Activated CD4-positive, alpha-beta T cell treated with anti-CD3 and anti-CD28 coated beads, Interleukin-2, amount 50 U/mL, for 16 hours (primary cell): ENCODE results near the gene TESMIN.

ENCODE experiments used
- DNase-seq: peaks from one replicate; pipeline ENCODE4 v3.0.0-alpha.2; 2020

Gene TESMIN

DNA sequence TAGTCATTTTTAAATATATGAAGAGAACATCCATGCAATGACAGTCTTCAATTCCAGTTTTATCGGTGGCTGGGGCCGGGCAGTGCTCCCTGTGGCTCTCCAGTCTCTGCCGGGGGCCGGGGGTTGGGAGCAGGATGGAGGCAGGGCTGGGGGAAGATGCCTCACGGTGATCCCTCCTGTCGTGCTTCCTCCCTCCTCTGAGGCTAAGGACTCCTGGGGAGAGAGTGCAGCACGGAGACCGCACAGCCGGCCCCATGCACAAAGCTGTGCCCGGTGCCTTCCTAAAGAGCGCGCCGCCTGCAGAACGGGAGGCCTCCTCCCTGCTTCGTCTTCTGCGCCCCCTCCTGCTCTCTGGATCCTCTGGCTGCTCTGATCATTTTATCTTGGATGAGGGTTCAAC, 46.4 kb downstream of the TESMIN start:
- no peak for DNase-seq

DNA sequence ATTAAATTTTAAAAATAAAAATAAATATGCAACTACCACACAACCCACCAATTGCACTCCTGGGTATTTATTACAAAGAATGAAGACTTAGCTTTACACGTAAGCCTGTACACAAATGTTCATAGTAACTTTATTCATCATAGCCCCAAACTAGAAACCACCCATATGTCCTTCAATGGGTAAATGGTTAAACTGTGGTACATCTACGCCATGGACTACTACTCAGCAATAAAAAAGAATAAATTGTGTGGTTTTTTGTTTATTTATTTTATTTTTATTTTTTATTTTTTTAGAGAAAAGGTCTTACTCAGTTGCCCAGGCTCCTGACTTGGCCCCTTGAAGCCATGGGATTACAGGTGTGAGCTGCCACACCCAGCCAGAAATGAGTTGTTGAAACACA, 52.3 kb downstream of the TESMIN start:
- DNase-seq: no peak

DNA sequence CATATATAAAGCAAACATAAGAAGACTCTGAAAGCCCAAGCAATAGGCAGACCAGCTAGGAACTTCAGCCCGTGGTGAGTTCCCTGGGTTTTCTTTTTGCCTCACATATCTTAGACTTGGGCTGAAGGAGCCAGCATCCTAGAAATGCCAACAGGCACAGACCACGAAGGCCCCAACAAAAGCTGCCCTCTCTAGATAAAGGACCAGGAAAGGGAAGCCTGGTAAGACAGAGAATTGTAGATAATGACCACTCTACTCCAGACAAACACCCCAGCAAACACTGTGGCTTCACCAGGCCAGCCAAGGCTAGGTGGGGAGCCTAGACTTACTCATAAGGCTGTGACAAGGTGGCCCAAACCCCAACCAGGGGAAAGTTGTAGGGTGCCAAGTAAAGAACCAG, 55.8 kb downstream of the TESMIN start:
- DNase-seq: no peak

DNA sequence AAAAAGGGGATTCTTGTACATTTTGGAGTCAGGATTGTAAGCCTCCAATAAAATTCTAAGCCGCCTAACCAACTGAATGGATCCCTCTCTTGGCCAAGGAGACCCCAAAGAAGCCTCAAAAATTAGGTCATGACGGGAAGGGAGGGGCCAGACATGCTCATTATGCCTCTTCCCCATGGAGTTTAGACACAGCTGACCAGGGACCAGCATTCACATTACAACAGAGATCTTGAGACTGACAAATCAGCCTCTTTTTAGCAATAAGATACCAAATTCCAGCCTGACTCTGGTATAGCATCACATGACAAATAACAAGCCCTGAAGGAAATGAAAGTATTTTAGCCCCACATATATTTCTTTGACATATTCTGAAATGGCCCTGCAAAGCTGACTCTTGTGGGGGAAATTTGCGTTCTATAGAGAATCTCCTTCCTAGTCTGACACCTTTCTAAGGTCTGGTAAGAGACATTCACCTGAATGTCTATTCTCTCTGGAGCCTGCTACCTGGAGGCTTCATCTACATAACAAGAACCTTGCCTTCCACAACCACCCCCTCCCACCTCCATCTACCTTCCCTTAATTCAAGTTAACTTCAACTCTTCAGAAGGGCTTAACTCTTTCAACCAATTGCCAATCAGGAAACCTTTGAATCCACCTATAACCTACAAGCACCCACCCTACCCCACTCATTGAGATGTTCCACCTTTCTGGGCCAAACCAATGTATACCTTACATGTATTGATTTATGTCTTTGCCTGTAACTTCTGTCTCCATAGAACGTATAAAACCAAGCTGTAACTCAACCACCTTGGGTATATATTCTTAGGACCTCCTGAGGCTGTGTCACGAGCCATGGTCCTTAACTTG, 56.7 kb downstream of the TESMIN start:
- DNase-seq: no peak

DNA sequence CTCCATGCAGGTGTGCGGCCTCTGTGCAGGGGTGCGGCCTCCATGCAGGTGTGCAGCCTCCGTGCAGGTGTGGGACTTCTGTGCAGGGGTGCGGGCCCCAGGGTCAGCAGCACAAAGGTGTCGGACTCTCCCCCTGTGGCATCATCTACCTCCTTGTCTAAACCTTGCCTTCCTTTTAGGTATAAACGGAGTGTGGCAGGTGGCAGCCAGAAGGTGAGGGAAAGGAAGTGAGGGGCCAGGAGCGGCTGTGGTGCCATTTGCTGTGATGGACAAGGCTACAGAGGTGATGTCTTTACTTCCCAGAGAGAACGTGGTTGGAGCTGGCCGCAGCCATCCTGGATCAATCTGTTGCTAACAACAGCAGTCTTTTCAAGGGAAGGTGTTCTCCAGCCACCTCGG, 57.8 kb downstream of the TESMIN start:
- no peak for DNase-seq

DNA sequence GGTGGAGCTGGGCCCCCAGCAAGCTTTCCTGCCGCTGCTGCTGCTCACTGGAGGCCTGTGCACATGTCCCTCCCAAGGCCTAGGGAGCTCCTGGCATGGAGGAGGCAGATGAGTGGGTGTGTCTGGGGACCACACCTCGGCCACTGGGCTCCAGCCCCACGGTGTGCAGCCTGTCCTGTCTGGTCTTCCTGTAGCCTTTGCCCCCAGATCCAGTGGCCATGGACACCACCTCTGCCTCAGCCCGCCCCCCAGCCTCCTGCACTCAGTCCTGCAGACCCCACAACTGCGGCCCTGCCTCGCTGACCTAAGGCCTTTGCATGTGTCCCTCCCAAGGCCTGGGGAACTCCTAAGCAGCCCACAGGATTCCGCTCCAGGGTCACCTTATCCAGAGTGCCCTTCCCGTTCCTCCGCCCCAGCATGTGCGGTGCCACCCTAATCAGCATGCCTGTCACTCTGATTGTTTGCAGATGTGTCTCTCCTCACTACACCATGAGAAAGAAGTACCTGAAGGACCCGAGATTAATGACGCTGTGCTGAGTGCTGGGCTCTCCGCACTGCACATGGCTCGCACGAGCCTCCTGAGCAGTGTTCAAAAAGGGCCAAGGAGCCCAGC, 58.3 kb downstream of the TESMIN start:
- DNase-seq: no peak

DNA sequence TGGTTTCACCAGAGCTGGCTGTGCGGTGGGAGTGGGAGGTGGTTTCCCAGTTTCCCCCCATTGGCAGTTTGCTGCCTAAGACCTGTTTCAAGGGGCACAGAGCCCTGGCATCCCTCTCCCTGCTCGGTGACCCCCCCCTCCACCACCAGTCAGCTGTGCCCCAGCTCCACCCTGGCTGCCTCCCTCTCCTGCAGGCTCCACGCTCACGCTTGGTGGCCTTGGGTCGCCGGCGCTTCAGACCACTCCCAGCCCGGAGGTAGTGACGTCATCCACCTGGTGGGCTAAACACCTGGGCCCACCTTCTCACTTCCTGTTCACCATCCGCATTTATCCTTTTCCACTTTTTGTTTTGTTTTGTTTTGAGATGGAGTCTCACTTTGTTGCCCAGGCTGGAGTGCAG, 59.2 kb downstream of the TESMIN start:
- DNase-seq: no peak

DNA sequence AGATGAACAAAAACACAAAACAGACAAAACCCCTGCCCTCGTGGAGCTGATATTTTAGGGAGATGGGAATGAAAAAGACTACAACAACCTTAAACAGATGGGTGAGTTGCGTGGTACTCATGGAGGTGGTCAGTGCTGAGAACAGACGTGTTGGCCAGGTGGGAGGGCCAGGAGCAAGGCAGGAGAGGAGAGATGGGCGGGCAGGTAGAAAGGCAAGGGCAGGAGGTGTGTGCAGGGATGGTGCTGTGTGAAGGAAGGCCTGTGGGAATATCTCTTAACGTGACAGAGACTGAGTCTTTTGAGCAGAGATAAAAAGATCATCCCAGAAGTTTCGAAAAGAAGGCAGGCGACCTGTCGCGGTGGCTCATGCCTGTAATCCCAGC, 59.9 kb downstream of the TESMIN start:
- no peak for DNase-seq

DNA sequence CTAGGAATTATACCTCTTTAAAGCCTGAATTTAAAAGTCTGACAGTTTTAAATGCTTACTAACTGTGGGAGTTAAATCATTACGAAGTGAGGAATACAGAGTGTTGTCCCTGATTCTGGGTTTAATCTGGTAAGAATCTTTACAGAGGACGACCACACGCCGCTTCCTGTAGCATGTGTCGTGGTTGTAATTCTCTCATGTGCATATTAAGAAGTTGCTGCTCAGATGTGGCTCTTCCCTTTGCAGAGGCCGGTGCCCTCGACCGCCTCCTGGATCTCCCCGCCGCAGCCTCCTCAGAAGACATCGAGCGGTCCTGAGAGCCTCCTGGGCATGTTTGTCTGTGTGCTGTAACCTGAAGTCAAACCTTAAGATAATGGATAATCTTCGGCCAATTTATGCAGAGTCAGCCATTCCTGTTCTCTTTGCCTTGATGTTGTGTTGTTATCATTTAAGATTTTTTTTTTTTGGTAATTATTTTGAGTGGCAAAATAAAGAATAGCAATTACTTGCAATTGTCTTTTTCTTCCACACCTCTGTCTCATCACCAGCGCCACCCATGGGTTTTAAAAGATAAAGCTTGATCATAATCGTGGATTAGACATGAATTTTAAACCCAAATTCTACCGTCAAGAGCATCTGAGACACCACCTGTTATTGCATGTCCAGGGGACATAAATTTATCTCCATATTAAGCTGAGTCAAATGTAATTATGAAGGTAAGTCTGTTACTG, 60.5 kb downstream of the TESMIN start:
- peak; percentile 30 for DNase-seq

DNA sequence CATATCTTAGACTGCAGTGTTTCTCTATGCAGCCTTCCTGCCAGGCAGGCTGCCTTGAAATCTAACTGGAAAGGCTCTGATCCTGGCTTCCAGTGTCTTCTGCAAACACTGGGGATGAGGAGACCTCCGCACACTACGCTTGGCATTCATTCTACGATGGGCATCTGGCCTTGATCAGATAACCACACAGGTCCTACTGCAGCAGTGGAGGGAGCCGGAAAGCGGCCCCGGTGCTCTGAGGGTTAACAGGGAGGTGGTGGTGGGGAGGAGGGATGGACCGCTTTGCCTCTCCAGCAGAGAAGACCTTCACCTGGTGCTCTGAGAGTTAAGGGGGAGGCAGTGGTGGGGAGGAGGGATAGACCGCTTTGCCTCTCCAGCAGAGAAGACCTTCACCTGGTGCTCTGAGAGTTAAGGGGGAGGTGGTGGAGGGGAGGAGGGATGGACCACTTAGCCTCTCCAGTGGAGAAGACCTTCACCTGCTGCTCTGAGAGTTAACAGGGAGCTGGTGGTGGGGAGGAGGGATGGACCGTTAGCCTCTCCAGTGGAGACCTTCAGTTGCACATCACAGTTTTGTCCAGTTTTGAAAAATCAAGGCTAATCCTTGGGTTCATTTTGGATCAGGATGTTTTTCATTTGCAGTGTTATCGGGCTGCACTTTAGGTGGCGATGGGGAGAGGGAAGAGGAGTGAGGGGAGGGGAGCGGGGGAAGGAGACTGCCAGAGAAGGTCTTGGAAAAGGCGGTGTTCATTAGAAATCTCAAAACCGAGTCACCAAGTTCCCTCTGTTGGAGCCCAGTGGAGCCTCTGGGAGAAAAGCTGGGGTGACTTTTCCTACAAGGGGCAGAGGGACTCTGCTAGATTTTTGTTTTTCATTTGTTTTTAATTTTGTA, 61.3 kb downstream of the TESMIN start:
- DNase-seq: no peak

DNA sequence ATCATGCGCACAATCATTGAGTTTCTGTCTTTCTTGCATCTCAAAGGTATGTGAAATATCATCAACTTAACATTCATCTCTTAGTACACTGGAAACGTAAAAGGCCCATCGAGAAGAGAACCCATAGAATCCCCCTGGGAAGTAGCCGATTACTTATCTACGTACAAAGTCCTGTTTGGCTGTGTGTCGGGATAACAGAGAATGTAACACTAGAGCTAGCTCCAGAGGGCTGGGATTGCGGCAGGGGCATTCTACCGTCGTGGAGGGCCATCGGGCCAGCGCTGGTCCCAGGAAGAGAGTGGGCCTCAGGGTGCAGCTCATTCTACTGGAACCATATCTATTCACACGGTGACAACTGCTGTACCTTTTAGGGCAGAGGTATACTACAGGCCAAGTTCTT, 62.4 kb downstream of the TESMIN start:
- no peak for DNase-seq

DNA sequence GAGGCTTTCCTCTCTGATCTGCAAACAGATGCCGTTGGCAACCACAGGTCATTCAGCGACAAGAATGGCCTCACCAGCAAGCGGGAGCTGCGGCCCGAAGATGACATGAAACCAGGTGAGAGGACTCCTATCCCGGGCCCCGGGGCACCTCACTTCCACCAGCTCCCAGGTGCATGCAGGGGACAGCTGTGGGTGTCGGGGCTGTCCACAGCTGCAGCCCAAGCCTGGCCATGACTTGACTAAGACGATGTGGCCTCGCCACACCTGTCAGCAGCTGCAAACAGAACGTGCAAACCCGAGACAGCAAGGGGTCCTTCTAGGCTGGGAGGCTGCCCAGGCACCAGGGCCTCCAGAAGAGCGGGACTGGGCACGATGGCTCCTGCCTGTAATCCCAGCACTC, 63.3 kb downstream of the TESMIN start:
- DNase-seq: no peak

DNA sequence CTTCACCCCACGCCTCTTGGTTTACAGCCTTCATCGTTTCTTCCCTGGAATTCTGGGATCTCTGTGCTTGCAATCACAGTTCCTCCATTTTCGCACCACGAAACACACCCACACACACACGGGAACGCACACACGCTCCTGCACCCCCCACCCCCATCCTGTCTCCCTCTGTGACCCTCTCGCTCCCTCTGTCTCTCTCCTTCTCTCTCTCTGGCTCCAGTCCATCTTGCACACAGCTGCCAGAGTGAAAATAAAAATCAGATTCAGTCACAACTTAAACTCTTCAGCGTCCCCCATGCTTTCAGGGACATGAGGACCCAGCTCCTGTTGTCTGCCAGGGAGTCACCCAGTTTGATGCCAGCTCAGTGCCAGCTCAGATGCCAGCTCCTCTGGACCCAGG, 64.0 kb downstream of the TESMIN start:
- no peak for DNase-seq

DNA sequence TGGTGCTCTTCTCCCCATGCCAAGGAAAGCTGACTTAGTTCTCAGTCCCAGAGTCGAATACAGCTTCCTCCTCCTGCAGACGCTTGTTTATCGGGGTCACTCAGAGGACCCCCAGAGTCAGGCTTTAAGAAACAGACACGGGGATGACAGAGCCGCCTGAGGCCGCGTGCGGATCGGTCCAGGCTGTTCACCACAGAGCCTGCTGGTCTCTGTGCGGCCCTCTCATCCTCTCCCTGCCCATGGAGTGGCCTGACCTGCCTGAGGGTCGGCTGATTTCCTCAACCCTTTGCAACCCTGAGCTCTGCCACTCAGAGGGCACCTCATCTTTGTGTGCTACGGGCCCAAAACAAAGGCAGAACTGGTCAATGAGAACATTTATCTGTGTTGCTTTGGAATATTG, 64.8 kb downstream of the TESMIN start:
- no peak for DNase-seq

DNA sequence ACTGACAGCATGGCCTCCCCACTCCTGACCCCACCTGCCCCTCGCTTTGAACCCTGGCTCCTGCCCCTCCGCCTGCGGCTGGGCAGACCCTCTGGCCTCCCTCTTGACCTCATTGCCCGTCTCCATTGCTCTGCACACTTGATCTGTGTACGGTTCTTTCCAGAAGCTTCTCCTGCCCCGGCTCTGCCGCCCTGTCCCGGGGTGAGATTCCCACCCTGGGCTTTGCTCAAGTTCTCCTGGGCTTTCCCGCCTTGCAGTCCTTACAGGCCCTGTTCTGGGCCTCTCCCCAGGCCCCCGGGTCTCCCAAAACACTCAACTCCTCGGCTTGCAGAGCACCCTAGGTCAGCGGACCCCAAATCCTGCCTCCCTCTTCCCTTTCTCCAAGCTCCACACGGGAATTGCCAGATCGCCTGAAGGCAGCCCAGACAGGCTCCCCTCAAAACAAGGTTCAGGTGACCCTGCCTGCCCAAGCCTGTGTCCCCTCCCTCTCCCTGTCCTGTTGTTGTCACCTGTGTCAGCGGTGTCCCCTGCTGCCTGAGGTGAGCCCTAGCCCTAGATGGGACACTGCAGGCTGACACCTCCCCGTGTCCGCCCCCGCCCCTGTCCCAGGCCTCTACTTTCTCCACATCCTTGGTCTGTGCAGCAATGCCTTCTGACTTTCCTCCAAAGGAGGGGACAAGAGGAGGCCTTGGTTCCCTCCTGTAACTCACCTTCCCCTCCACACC, 65.5 kb downstream of the TESMIN start:
- DNase-seq: no peak

DNA sequence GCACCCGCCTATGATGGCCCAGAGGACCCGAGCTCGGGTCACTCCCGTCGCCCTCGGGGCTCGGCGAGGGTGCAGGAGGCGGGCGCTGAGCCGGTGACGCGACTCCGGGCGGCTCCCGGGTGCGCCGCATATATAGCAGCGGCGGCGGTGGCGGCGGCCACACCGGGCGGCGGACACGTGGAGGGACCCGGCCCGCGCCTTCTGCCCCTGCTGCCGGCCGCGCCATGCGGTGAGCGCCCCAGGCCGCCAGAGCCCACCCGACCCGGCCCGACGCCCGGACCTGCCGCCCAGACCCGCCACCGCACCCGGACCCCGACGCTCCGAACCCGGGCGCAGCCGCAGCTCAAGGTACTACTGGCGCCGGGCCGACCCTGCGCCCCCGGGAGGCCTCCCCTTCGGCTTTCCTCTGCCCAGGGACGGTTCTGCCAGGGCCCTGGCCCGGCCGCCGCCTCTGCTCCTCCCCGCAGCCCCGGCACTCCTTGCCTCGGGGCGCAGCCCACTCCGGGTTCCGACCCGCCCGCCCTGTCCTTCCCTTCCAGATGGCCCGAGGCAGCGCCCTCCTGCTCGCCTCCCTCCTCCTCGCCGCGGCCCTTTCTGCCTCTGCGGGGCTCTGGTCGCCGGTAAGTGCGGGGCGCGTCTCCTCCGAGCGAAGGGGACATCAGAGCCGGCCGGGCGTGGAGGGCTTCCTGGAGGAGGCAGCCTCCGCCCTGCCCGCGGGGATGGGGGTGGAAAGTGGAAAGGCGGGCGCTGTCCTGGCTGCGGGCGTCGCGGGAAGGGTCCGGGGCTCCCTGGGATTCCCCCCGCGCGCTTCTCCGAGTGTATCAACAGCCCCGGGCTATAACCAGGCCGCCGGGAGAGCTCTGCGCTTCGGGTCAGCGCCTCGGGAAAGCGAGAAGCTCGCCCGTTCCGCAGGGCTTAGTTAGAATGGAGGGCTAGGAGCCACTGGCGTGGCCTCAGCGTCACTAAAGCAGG, 66.6 kb downstream of the TESMIN start, which contains the start of gene GAL:
Gene GAL, plus strand, starts transcription at position 160 of the 972 bp plus-strand sequence. Its CDS starts 380 bp downstream, at position 540.
- no peak for DNase-seq

DNA sequence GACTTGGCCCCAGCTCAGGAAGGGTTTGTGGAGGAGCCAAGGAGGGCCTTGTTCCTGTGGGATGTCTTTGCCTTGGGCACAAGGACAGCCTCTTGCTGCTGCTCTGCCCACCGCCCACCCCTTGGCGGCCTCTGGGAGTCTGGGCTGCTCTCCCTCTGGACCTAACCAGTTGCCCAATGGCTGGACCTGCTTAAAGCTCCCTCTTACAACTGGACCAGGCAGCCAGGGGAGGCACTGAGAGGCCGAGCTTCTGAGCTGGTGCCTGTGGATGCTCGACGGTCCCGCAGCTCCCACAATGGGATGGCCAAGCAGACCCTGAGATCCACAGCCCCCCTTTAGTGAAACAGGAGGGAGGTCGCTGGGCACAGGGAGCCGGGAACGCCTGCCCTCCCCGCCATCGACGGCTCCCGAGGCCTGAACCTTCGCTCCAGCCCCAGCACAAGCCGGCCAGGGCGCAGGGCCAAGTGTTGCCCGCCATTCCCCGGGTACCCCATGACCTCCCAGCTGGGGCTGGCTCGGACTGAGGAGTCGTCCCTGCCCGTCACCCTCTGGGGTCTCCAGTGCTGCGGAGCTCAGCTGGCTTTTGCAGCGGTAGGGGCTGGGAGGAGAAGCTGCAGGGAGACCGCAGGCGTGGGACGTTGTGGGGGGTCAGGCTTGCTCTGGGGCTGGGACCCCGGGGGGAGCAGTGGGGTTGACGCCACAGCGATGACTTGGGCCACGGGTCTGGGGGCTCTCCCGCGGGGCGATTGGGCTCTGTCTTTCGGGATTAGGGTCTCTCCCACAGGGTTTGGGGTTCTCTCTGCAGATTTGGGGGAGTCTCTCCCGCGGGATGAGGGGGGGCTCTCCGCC, 67.6 kb downstream of the TESMIN start:
- DNase-seq: no peak

DNA sequence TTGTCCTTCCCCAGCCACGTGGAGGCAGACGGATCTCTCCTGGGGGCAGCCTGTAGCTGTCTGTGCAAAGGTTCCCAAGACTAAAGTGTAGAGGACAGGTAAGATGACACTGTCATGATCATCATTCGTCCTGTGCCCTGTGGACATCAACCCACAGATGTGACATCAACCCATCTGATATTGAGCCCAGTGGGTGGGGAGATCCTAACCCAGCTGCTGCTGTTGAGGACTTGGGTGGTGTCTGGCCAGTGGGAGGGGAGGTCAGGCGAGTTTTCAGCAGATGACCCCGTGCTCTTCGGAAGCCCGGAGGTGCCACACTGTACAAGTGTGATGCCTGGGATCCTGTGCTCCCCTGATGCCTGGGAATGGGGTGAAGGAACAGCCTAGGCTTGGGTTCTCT, 68.2 kb downstream of the TESMIN start:
- DNase-seq: no peak

DNA sequence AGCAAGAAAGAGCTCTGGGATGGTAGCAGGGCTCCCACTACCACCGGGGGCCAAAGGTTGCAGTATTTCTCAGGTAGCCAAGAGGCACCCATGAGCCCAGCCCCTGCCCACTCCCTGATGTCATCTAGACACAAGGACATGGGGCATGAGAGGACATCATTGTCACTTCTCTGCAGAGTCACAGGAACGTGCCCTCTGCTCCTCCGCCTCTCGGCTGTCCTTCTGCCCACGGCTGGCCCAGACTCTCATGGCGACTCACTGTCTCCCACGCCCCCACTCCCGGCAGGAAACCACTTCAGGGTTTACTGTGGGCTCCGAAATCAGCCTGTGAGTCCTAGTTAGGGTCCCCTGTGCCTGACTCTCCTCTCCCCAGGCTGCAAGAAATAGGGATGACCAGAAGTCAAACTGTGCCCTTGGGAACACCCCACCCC, 68.8 kb downstream of the TESMIN start:
- DNase-seq: no peak
